PC-9 (cell line): ENCODE measurements around the gene NIPSNAP2. TPM values are rescaled to one million over a fixed set of nuclear protein-coding genes. Genes with fewer than 3 reads are reported as not detected.
"Not testable (repeated sequence)": the region's sequence is repeated elsewhere in the genome, so short reads cannot be mapped to it uniquely, and the experiment has no call there.

Experiments used
- BruUV-seq: library from RNA; stranded (reverse); fragments of 400-500 nt; replicated peaks from 2 replicates; lab custom pipeline; 2021; lab: Mats Ljungman, UMichigan
- CTCF ChIA-PET: fragments of 300-600 bp; sonication (Branson Sonifier 250); formaldehyde crosslinking; loops from one replicate; lab custom pipeline; 2022; ENCODE audit warnings: antibody characterized with exemption; lab: Charles Lee
- POLR2A ChIA-PET: fragments of 300-600 bp; sonication (Branson Sonifier 250); formaldehyde crosslinking; loops from one replicate; lab custom pipeline; 2022; ENCODE audit warnings: antibody characterized with exemption; ENCODE audit not compliant: unreplicated experiment; lab: Charles Lee
- DNase-seq, 2 experiments: peaks; one replicate each; pipeline versions ENCODE4 v3.0.0 to v3.0.0-alpha.2; 2015 to 2022; ENCODE audit warnings: mixed read lengths in 1 of 2
- H2AFZ ChIP-seq: fragments of 200-600 bp; sonication (generic); 2 replicates; pipeline ENCODE4 v1.8.1; 2017; ENCODE audit warnings: antibody characterized with exemption
- H3F3A ChIP-seq: fragments of 200-600 bp; sonication (generic); 2 replicates; pipeline ENCODE4 v1.8.1; 2017; ENCODE audit warnings: antibody characterized with exemption, mild to moderate bottlenecking, low read depth; ENCODE audit not compliant: insufficient read depth
- H3K27ac ChIP-seq: fragments of 200-600 bp; sonication (generic); 2 replicates; pipeline ENCODE4 v1.6.1; 2016; ENCODE audit warnings: mixed run types
- H3K27me3 ChIP-seq: fragments of 200-600 bp; sonication (generic); 2 replicates; pipeline ENCODE4 v1.6.1; 2016; ENCODE audit warnings: low read depth, mixed run types; ENCODE audit not compliant: insufficient read depth
- H3K36me3 ChIP-seq: fragments of 200-600 bp; sonication (generic); 2 replicates; pipeline ENCODE4 v1.6.1; 2016; ENCODE audit warnings: low read depth, mixed run types
- H3K4me1 ChIP-seq: fragments of 200-600 bp; sonication (generic); replicated peaks from 2 replicates; pipeline ENCODE4 v1.6.1; 2016; ENCODE audit warnings: mixed run types; ENCODE audit not compliant: insufficient read depth
- H3K4me2 ChIP-seq: fragments of 200-600 bp; sonication (generic); 2 replicates; pipeline ENCODE4 v1.6.1; 2017; ENCODE audit warnings: mixed run types
- H3K4me3 ChIP-seq: fragments of 200-600 bp; sonication (generic); 2 replicates; pipeline ENCODE4 v1.6.1; 2016; ENCODE audit warnings: mixed run types
- H3K79me2 ChIP-seq: fragments of 200-600 bp; sonication (generic); 2 replicates; pipeline ENCODE4 v1.6.1; 2017; ENCODE audit warnings: low read depth, mixed run types
- H3K9me2 ChIP-seq: fragments of 200-600 bp; sonication (generic); 2 replicates; pipeline ENCODE4 v1.8.1; 2017; ENCODE audit warnings: mild to moderate bottlenecking; ENCODE audit not compliant: insufficient read depth
- H3K9me3 ChIP-seq: fragments of 200-600 bp; sonication (generic); 2 replicates; pipeline ENCODE4 v1.8.1; 2016; ENCODE audit warnings: low read depth; ENCODE audit not compliant: insufficient read depth
- H4K20me1 ChIP-seq: fragments of 200-600 bp; sonication (generic); 2 replicates; pipeline ENCODE4 v1.8.1; 2017; ENCODE audit not compliant: insufficient read depth
- CTCF ChIP-seq: fragments of 200-600 bp; sonication (generic); conservative IDR thresholded peaks from 2 replicates; pipeline ENCODE4 v1.6.1; 2017; ENCODE audit warnings: mixed run types, antibody characterized with exemption, mild to moderate bottlenecking, moderate library complexity
- EZH2 ChIP-seq: fragments of 200-600 bp; sonication (generic); IDR thresholded peaks from 2 replicates; pipeline ENCODE4 v1.8.0; 2017; ENCODE audit warnings: antibody characterized with exemption, low read depth
- intact Hi-C: fragments of 100-400 bp; cut with micrococcal nuclease; formaldehyde crosslinking; loops from one replicate; pipeline ENCODE4 v1.10.0; 2022; ENCODE audit not compliant: unreplicated experiment
- total RNA-seq: library from RNA; stranded (reverse); gene quantifications from 2 replicates; pipeline ENCODE4 v1.2.3, GENCODE V29; 2021

Gene NIPSNAP2
- total RNA-seq, 1 experiment from 2014 or later, result 96.1 TPM

DNA sequence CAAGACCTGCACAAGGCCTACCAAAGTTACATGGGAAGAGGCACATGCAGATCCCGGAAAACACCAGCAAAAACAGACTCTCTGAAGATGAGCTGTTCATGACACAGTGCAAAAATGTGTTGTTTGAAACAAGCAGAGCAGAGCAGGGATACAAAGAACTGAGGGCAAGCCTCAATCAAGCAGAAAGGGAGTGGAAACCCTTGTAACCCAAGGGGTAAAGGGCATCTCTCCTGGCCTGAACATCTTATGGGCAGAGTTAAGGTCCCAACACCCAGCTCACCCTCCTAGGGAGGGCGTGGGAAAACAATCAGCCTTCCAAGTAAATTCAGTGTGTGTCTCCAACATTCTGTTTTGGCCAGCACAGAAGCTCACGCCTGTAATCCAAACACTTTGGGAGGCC lies 76.3 kb downstream of the NIPSNAP2 start:
- ChIA-PET CTCF (interaction anchor here (0.6 to 0.7 kb wide), 2 partner anchors 8 to 143 kb away, joined by 5 to 9 read pairs; no protein-coding TSS in a partner anchor), POLR2A (interaction anchor here (0.9 kb wide), 1 partner anchor 10 kb away, joined by 42 read pairs; the partner anchor contains the start of gene PSPH)
- Histone ChIP-seq H3K9me2 (no peaks in the 10 kb centered on the region), H4K20me1 (peaks cover 8% of the 10 kb centered on the region; the same call in 1 of the 2 replicates), H3F3A (peaks cover 11% of the 10 kb centered on the region; the same call in 1 of the 2 replicates), H3K4me2 (no peak overlapping the region), H3K36me3 (peaks cover 23% of the 10 kb centered on the region), H3K27me3 (no peaks in the 10 kb centered on the region), H3K9me3 (no peaks in the 10 kb centered on the region), H3K27ac (no peak overlapping the region), H3K4me3 (no peak overlapping the region), H3K4me1 (no peaks in the 10 kb centered on the region), H2AFZ (no peak overlapping the region), H3K79me2 (peaks cover 36% of the 10 kb centered on the region)
- intact Hi-C loops, result no loop called here
- DNase-seq, result no peak
- no peak for TF ChIP-seq EZH2
- TF ChIP-seq CTCF, result no peak
- BruUV-seq, result no TSS peak

DNA sequence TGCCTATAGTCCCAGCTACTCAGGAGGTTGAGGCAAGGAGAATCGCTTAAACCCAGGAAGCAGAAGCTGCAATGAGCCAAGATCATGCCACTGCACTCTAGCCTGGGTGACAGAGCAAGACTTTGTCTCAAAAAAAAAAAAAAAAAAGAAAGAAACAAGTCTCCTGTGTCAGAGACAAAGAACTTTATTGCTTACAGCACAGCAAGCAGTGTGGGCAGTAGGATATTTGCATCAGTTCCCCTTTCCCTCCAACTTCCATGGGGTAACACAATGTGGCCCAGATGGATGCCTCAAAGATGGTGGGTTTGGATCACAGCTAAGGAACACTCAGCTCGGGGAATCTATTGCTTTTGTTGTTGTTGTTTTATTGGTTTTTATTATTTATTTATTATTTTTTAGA lies 81.4 kb downstream of the NIPSNAP2 start:
- not testable (repeated sequence) for H3K4me2 ChIP-seq

DNA sequence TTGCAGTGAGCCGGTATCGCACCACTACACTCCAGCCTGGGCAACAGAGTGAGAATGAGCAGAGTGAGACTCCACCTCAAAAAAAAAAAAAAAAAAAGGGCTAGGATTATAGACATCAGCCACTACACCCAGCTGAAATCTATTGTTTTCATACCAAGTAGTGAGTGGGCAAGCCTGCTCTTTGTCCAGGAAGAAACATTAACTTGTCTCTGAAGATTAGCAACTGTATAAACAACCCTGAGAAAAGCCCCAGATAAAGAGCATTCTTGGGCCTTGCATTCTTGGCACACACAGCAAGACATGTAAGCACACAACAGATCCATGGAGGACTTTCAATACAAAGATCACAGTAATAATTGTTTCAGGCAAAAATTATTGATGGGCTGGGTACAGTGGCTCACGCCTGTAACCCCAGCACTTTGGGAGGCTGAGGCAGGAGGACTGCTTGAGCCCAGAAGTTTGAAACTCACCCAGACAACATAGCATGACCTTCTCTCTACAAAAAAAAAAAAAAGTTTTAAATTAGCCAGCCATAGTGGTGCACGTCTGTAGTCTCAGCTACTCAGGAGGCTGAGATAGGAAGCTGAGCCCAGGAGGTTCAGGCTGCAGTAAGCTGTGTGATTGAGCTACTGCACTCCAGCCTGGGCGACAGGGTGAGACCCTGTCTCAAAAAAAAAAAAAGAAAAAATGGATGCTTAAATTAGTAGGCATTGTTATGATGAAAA lies 82.5 kb downstream of the NIPSNAP2 start:
- DNase-seq, result no peak

More for the DNA sequence above, 81.4 kb downstream of the NIPSNAP2 start:
- H3K79me2 ChIP-seq, result peaks cover 77% of the 10 kb centered on the region
- intact Hi-C loops, H2AFZ ChIP-seq, DNase-seq, H3K4me3 ChIP-seq, H3K9me3 ChIP-seq, H3K27ac ChIP-seq, CTCF ChIA-PET, BruUV-seq, H3K9me2 ChIP-seq, H3K27me3 ChIP-seq: not testable (repeated sequence)
- POLR2A ChIA-PET, result interaction anchor here (0.7 kb wide), 1 partner anchor 235 kb away, joined by 3 read pairs; no protein-coding TSS in a partner anchor
- H4K20me1 ChIP-seq, result peaks cover 20% of the 10 kb centered on the region; the same call in 1 of the 2 replicates
- peaks cover 16% of the 10 kb centered on the region; the same call in 1 of the 2 replicates for H3F3A ChIP-seq
- H3K36me3 ChIP-seq, result peaks cover 17% of the 10 kb centered on the region
- peaks cover 13% of the 10 kb centered on the region for H3K4me1 ChIP-seq

GRCh38 chr7:56047446-56048116 lies 83.2 kb downstream of the NIPSNAP2 start:
- H3K9me2 ChIP-seq, BruUV-seq, CTCF ChIA-PET, H3K4me3 ChIP-seq, H3K9me3 ChIP-seq, POLR2A ChIA-PET, H3K27me3 ChIP-seq, DNase-seq, intact Hi-C loops, H3K27ac ChIP-seq, H3K4me2 ChIP-seq, H2AFZ ChIP-seq: not testable (repeated sequence)
- Histone ChIP-seq H3K36me3 (peaks cover 14% of the 10 kb centered on the region), H3K79me2 (peaks cover 87% of the 10 kb centered on the region), H3K4me1 (peaks cover 14% of the 10 kb centered on the region), H3F3A (peaks cover 24% of the 10 kb centered on the region; the same call in 1 of the 2 replicates), H4K20me1 (peaks cover 16% of the 10 kb centered on the region; the same call in 1 of the 2 replicates)

More for the DNA sequence above, 82.5 kb downstream of the NIPSNAP2 start:
- BruUV-seq, result no TSS peak
- H3K4me2 ChIP-seq, result no peak overlapping the region
- peaks cover 13% of the 10 kb centered on the region for H3K4me1 ChIP-seq
- intact Hi-C loops, result no loop called here
- no peaks in the 10 kb centered on the region for H3K9me2 ChIP-seq
- H2AFZ ChIP-seq, result no peak overlapping the region
- CTCF ChIA-PET, result interaction anchor here (0.7 kb wide), 1 partner anchor 14 kb away, joined by 7 read pairs; no protein-coding TSS in a partner anchor
- no peaks in the 10 kb centered on the region for H3K9me3 ChIP-seq
- no peak overlapping the region for H3K4me3 ChIP-seq
- TF ChIP-seq EZH2, result no peak
- TF ChIP-seq CTCF, result no peak
- peaks cover 20% of the 10 kb centered on the region; the same call in 1 of the 2 replicates for H4K20me1 ChIP-seq
- POLR2A ChIA-PET, result no interaction called here
- no peaks in the 10 kb centered on the region for H3K27me3 ChIP-seq
- no peak overlapping the region for H3K27ac ChIP-seq
- peaks cover 16% of the 10 kb centered on the region for H3K36me3 ChIP-seq
- H3F3A ChIP-seq, result peaks cover 19% of the 10 kb centered on the region; the same call in 1 of the 2 replicates
- H3K79me2 ChIP-seq, result peaks cover 85% of the 10 kb centered on the region
